SK-N-SH (cell line): ENCODE results near the gene IL16. TPM values are rescaled to one million over a fixed set of nuclear protein-coding genes. Genes with fewer than 3 reads are reported as not detected.

Experiments
- CTCF ChIA-PET: fragments of 300-600, 350-600 bp; formaldehyde crosslinking; extraction: SDS; loops from one replicate; lab custom pipeline; 2021; lab: Yijun Ruan, JAX
- POLR2A ChIA-PET: fragments of 350-600 bp; sonication (Branson Sonifier 250); formaldehyde crosslinking; extraction: SDS; loops from one replicate; lab custom pipeline; 2020; ENCODE audit warnings: antibody characterized with exemption, inconsistent platforms; lab: Yijun Ruan, JAX
- DNase-seq: peaks from one replicate; pipeline ENCODE4 v3.0.0; 2012
- H2AFZ ChIP-seq: fragments of 200-600 bp; sonication (generic); 2 replicates; pipeline ENCODE4 v1.8.1; 2016; ENCODE audit warnings: antibody characterized with exemption, mild to moderate bottlenecking, low read depth
- H3F3A ChIP-seq: fragments of 200-600 bp; sonication (generic); replicated peaks from 2 replicates; pipeline ENCODE3; 2016; ENCODE audit warnings: antibody characterized with exemption, mild to moderate bottlenecking; ENCODE audit not compliant: insufficient read depth
- H3K27ac ChIP-seq, 2 experiments: fragments of 200-500 bp in 1 of 2; fragments of 200-600 bp in 1 of 2; sonication (Bioruptor generic) in 1 of 2; sonication (generic), shearing (Covaris generic) in 1 of 2; 2 replicates each; pipeline versions ENCODE4 v1.5.1 to v1.6.1; 2014 to 2016; ENCODE audit warnings: low read depth in 2 of 2, inconsistent platforms in 1 of 2, low read length in 1 of 2, mild to moderate bottlenecking in 1 of 2, mixed read lengths in 1 of 2
- H3K27me3 ChIP-seq: fragments of 200-600 bp; sonication (generic), shearing (Covaris generic); 2 replicates; pipeline ENCODE4 v1.6.1; 2016; ENCODE audit warnings: mixed run types; ENCODE audit not compliant: insufficient read depth
- H3K36me3 ChIP-seq, 2 experiments: fragments of 200-500 bp in 1 of 2; fragments of 200-600 bp in 1 of 2; sonication (Bioruptor generic) in 1 of 2; sonication (generic) in 1 of 2; replicated peaks in 1 of 2; 2 replicates each; pipeline versions ENCODE3 to v1.5.1; 2014 to 2016; ENCODE audit warnings: low read length in 1 of 2, mild to moderate bottlenecking in 1 of 2; ENCODE audit not compliant: insufficient read depth in 2 of 2, control insufficient read depth in 1 of 2
- H3K4me1 ChIP-seq, 2 experiments: fragments of 200-500 bp in 1 of 2; fragments of 200-600 bp in 1 of 2; sonication (Bioruptor generic) in 1 of 2; sonication (generic), shearing (Covaris generic) in 1 of 2; 2 replicates each; pipeline versions ENCODE4 v1.5.1 to v1.6.1; 2014 to 2016; ENCODE audit warnings: low read depth in 1 of 2, low read length in 1 of 2, mixed run types in 1 of 2; ENCODE audit not compliant: insufficient read depth in 2 of 2, control insufficient read depth in 1 of 2
- H3K4me2 ChIP-seq: fragments of 200-600 bp; sonication (generic), shearing (Covaris generic); 2 replicates; pipeline ENCODE4 v1.6.1; 2017; ENCODE audit warnings: mixed run types
- H3K4me3 ChIP-seq, 2 experiments: fragments of 200-500 bp in 1 of 2; fragments of 200-600 bp in 1 of 2; sonication (Bioruptor generic) in 1 of 2; sonication (generic), shearing (Covaris generic) in 1 of 2; 2 replicates each; pipeline versions ENCODE4 v1.5.1 to v1.8.1; 2014 to 2016; ENCODE audit warnings: low read depth in 2 of 2, inconsistent platforms in 1 of 2, low read length in 1 of 2, mild to moderate bottlenecking in 1 of 2, mixed read lengths in 1 of 2, moderate library complexity in 1 of 2
- H3K79me2 ChIP-seq: fragments of 200-600 bp; sonication (generic); 2 replicates; pipeline ENCODE4 v1.8.1; 2017; ENCODE audit warnings: mild to moderate bottlenecking; ENCODE audit not compliant: insufficient read depth
- H3K9ac ChIP-seq: fragments of 200-600 bp; sonication (generic); 2 replicates; pipeline ENCODE4 v1.6.1; 2017; ENCODE audit warnings: mixed run types
- H3K9me2 ChIP-seq: fragments of 200-600 bp; sonication (generic); 2 replicates; pipeline ENCODE4 v1.6.1; 2017; ENCODE audit warnings: mixed run types
- H3K9me3 ChIP-seq: fragments of 200-600 bp; sonication (generic); 2 replicates; pipeline ENCODE4 v1.6.1; 2017; ENCODE audit warnings: mixed run types, mild to moderate bottlenecking, moderate library complexity
- H4K20me1 ChIP-seq: fragments of 200-600 bp; sonication (generic); 2 replicates; pipeline ENCODE4 v1.6.1; 2017; ENCODE audit warnings: mild to moderate bottlenecking, mixed run types; ENCODE audit not compliant: insufficient read depth
- CTCF ChIP-seq: fragments of 200-600 bp; sonication (generic); IDR thresholded peaks from 2 replicates; pipeline ENCODE4 v1.6.1; 2017; ENCODE audit warnings: antibody characterized with exemption, mild to moderate bottlenecking, moderate library complexity
- EZH2phosphoT487 ChIP-seq: fragments of 200-600 bp; sonication (generic); IDR thresholded peaks from 2 replicates; pipeline ENCODE4 v1.6.1; 2017; ENCODE audit warnings: low read depth, mixed run types, mild to moderate bottlenecking, antibody characterized with exemption, moderate library complexity, borderline replicate concordance
- FOXM1 ChIP-seq: IDR thresholded peaks from 2 replicates; pipeline ENCODE4 v1.4.0; 2012; ENCODE audit warnings: low read depth, mild to moderate bottlenecking
- GATA2 ChIP-seq: sonication (generic); formaldehyde crosslinking; IDR thresholded peaks from 2 replicates; pipeline ENCODE4 v1.5.0; 2020; ENCODE audit warnings: mild to moderate bottlenecking, missing genetic modification reagents
- MEF2A ChIP-seq: IDR thresholded peaks from 2 replicates; pipeline ENCODE4 v1.4.0; 2012; ENCODE audit warnings: low read depth, borderline replicate concordance
- NFIC ChIP-seq: IDR thresholded peaks from 2 replicates; pipeline ENCODE4 v1.4.0; 2012; ENCODE audit warnings: borderline replicate concordance
- PBX3 ChIP-seq: IDR thresholded peaks from 2 replicates; pipeline ENCODE4; 2012
- POLR2AphosphoS5 ChIP-seq: IDR thresholded peaks from 2 replicates; pipeline ENCODE4 v1.6.1; 2012; ENCODE audit warnings: low read depth, low read length
- RFX5 ChIP-seq: IDR thresholded peaks from 2 replicates; pipeline ENCODE4 v1.6.1; 2012; ENCODE audit warnings: mild to moderate bottlenecking, improper control_type of control experiment, low read length
- RXRA ChIP-seq: IDR thresholded peaks from 2 replicates; pipeline ENCODE4 v1.4.0; 2012; ENCODE audit warnings: low read depth, mild to moderate bottlenecking, borderline replicate concordance
- SMC3 ChIP-seq: IDR thresholded peaks from 2 replicates; pipeline ENCODE4 v1.6.1; 2012; ENCODE audit warnings: low read depth, low read length, improper control_type of control experiment
- USF1 ChIP-seq: IDR thresholded peaks from 2 replicates; pipeline ENCODE4 v1.4.0; 2012; ENCODE audit warnings: low read depth, borderline replicate concordance
- USF2 ChIP-seq: fragments of 150-350 bp; IDR thresholded peaks from 2 replicates; pipeline ENCODE4 v1.6.1; 2017; ENCODE audit warnings: antibody characterized with exemption, low read length, low read depth, borderline replicate concordance
- ZBTB33 ChIP-seq: IDR thresholded peaks from 2 replicates; pipeline ENCODE4 v1.4.0; 2012; ENCODE audit warnings: low read depth, borderline replicate concordance
- WGBS: methylation state at CpG from one replicate; pipeline ENCODE4 v1.1.6; 2017; ENCODE audit warnings: low lambda C conversion rate; 5-methylcytosine and 5-hydroxymethylcytosine counted together
- polyA plus RNA-seq, 3 experiments: library from polyadenylated mRNA; depleted of rRNA; stranded (reverse); fragments of >200 nt; gene quantifications; 2 replicates each; pipeline ENCODE4 v1.2.3, GENCODE V29; 2012

Gene IL16
- polyA plus RNA-seq, 1 of the 3 experiments (the other 2 are of a cell fraction) = not detected

- Histone ChIP-seq H2AFZ (no peak overlapping the region), H3K4me2 (no peak overlapping the region), H3K27me3 (no peaks in the 10 kb centered on the region), H3K4me3 (no peak overlapping the region), H3K36me3 (no peaks in the 10 kb centered on the region), H3K27ac (no peak overlapping the region), H3K79me2 (no peaks in the 10 kb centered on the region), H3F3A (no peaks in the 10 kb centered on the region), H4K20me1 (no peaks in the 10 kb centered on the region), H3K9me3 (no peaks in the 10 kb centered on the region), H3K9ac (no peak overlapping the region), H3K4me1 (no peaks in the 10 kb centered on the region), H3K9me2 (no peaks in the 10 kb centered on the region)
- ChIA-PET CTCF (interaction anchor here (0.8 to 2.8 kb wide), 4 partner anchors 8 to 97 kb away, joined by 3 to 15 read pairs (median 4); no protein-coding TSS in a partner anchor), POLR2A (no interaction called here)
- no peak for DNase-seq
- 18% methylated on average over 2 of the region's 2 CpGs for WGBS
- TF ChIP-seq FOXM1 = no peak
- TF ChIP-seq PBX3 = no peak
Observed at GRCh38 chr15:81168644-81169043, 28.0 kb upstream of the IL16 start.

GRCh38 chr15:81170511-81170910 is 26.2 kb upstream of the IL16 start:
- no peak overlapping the region for H3K27ac ChIP-seq
- no peaks in the 10 kb centered on the region for H3K36me3 ChIP-seq
- DNase-seq = no peak
- H3K4me2 ChIP-seq = no peak overlapping the region
- CTCF ChIA-PET = interaction anchor here (0.8 to 2.9 kb wide), 3 partner anchors 9 to 96 kb away, joined by 3 to 11 read pairs (median 4); no protein-coding TSS in a partner anchor
- H3K4me3 ChIP-seq = no peak overlapping the region
- no peaks in the 10 kb centered on the region for H3K9me2 ChIP-seq
- no peak overlapping the region for H2AFZ ChIP-seq
- POLR2A ChIA-PET = no interaction called here
- no peaks in the 10 kb centered on the region for H4K20me1 ChIP-seq
- H3F3A ChIP-seq = no peaks in the 10 kb centered on the region
- WGBS = 8% methylated on average over 3 of the region's 3 CpGs
- TF ChIP-seq RXRA (no peak), NFIC (no peak), USF2 (no peak), SMC3 (no peak), RFX5 (no peak), GATA2 (CRISPR knock-in tag) (no peak), POLR2AphosphoS5 (no peak), USF1 (no peak), MEF2A (no peak), CTCF (no peak), EZH2phosphoT487 (no peak), PBX3 (no peak), ZBTB33 (no peak)
- H3K9me3 ChIP-seq = no peaks in the 10 kb centered on the region
- no peak overlapping the region for H3K9ac ChIP-seq
- no peaks in the 10 kb centered on the region for H3K4me1 ChIP-seq
- no peaks in the 10 kb centered on the region for H3K27me3 ChIP-seq
- H3K79me2 ChIP-seq = no peaks in the 10 kb centered on the region
